Endothelial cell (in vitro differentiated cells): ENCODE data around the gene PANX1. TPM values are rescaled to one million over a fixed set of nuclear protein-coding genes. Genes with fewer than 3 reads are reported as not detected.

Experiments used
- DNase-seq: peaks from one replicate; pipeline ENCODE4 v3.0.0; 2021; ENCODE audit warnings: low spot score
- H3K27ac Mint-ChIP-seq: one replicate; pipeline ENCODE4 v1.8.0; 2021; ENCODE audit warnings: mixed read lengths, inconsistent platforms; ENCODE audit not compliant: unreplicated experiment
- H3K27me3 Mint-ChIP-seq: one replicate; pipeline ENCODE4 v1.8.0; 2021; ENCODE audit warnings: mild to moderate bottlenecking, moderate library complexity, mixed read lengths, inconsistent platforms; ENCODE audit not compliant: unreplicated experiment
- H3K36me3 Mint-ChIP-seq: one replicate; pipeline ENCODE4 v1.8.0; 2021; ENCODE audit warnings: mild to moderate bottlenecking, low read depth, mixed read lengths, inconsistent platforms; ENCODE audit not compliant: unreplicated experiment
- H3K4me1 Mint-ChIP-seq: one replicate; pipeline ENCODE4 v1.8.0; 2021; ENCODE audit warnings: mild to moderate bottlenecking, mixed read lengths, inconsistent platforms; ENCODE audit not compliant: unreplicated experiment
- H3K4me3 Mint-ChIP-seq: one replicate; pipeline ENCODE4 v1.8.0; 2021; ENCODE audit warnings: mild to moderate bottlenecking, mixed read lengths, inconsistent platforms; ENCODE audit not compliant: unreplicated experiment
- H3K9me3 Mint-ChIP-seq: one replicate; pipeline ENCODE4 v1.8.0; 2021; ENCODE audit warnings: mixed read lengths, inconsistent platforms; ENCODE audit not compliant: unreplicated experiment
- total RNA-seq: library from RNA; stranded (reverse); fragmentation: NEBNext Ultra II Directional; extraction: Animal tissue kit (Norgen Biotek cat#: 25700); gene quantifications from one replicate; pipeline ENCODE4 v1.2.1, GENCODE V29; 2021; ENCODE audit not compliant: unreplicated experiment
- TF ChIP-seq, protein P1 (sequence below): fragments of 200-600 bp; sonication (generic); IDR thresholded peaks from one replicate; pipeline ENCODE4 v1.5.0; 2021; ENCODE audit warnings: antibody characterized with exemption; ENCODE audit not compliant: unreplicated experiment

PANX1 gene
- total RNA-seq, 1 donor from 2014 or later = 9.9 TPM

DNA sequence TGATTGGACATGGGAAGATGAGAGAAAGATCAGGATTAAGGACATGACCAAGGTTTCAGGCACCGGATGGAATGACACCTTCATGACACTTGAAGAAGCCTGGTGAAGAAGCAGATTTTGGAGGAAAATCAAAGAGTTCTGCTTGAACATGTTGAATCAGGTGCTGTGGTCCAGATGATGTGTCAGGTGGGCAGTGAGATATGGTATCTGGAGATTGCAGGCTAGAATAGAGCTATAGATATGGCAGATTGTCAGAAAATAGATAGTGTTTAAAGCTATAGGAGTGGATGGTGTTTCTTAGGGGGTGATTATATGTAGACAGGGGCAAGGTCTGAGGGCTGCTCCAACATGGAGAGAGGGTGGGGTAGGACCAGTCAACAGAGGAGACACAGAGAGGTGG, 40.2 kb downstream of the PANX1 start:
- no peak overlapping the region for H3K27ac Mint-ChIP-seq
- no peak overlapping the region for H3K4me3 Mint-ChIP-seq
- no peaks in the 10 kb centered on the region for H3K4me1 Mint-ChIP-seq
- H3K9me3 Mint-ChIP-seq = no peaks in the 10 kb centered on the region
- peaks cover 1% of the 10 kb centered on the region for H3K27me3 Mint-ChIP-seq
- no peak for DNase-seq
- TF ChIP-seq, protein P1, sequence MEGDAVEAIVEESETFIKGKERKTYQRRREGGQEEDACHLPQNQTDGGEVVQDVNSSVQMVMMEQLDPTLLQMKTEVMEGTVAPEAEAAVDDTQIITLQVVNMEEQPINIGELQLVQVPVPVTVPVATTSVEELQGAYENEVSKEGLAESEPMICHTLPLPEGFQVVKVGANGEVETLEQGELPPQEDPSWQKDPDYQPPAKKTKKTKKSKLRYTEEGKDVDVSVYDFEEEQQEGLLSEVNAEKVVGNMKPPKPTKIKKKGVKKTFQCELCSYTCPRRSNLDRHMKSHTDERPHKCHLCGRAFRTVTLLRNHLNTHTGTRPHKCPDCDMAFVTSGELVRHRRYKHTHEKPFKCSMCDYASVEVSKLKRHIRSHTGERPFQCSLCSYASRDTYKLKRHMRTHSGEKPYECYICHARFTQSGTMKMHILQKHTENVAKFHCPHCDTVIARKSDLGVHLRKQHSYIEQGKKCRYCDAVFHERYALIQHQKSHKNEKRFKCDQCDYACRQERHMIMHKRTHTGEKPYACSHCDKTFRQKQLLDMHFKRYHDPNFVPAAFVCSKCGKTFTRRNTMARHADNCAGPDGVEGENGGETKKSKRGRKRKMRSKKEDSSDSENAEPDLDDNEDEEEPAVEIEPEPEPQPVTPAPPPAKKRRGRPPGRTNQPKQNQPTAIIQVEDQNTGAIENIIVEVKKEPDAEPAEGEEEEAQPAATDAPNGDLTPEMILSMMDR = no peak
- H3K36me3 Mint-ChIP-seq = no peaks in the 10 kb centered on the region

DNA sequence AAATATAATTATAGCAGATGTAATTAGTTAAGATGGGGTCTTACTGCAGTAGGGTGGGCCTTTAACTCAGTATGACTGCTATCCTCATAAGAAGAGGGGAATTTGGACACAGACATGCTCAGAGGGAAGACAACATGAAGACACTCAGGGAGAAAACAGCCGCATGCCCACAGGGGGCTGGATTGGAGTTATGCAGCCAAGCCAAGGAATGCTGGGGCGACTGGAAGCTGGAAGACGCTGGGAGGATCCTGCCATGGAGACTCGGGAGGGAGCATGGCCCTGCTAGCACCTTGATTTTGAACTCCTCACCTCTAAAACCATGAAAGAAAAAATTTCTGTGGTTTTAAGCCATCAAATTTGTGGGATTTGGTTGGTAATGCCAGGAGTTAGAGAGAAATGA, 40.9 kb downstream of the PANX1 start:
- H3K27ac Mint-ChIP-seq = no peak overlapping the region
- no peaks in the 10 kb centered on the region for H3K36me3 Mint-ChIP-seq
- no peaks in the 10 kb centered on the region for H3K4me1 Mint-ChIP-seq
- no peak for DNase-seq
- no peak overlapping the region for H3K4me3 Mint-ChIP-seq
- H3K9me3 Mint-ChIP-seq = no peaks in the 10 kb centered on the region
- TF ChIP-seq, protein P1 = no peak
- H3K27me3 Mint-ChIP-seq = peaks cover 1% of the 10 kb centered on the region

DNA sequence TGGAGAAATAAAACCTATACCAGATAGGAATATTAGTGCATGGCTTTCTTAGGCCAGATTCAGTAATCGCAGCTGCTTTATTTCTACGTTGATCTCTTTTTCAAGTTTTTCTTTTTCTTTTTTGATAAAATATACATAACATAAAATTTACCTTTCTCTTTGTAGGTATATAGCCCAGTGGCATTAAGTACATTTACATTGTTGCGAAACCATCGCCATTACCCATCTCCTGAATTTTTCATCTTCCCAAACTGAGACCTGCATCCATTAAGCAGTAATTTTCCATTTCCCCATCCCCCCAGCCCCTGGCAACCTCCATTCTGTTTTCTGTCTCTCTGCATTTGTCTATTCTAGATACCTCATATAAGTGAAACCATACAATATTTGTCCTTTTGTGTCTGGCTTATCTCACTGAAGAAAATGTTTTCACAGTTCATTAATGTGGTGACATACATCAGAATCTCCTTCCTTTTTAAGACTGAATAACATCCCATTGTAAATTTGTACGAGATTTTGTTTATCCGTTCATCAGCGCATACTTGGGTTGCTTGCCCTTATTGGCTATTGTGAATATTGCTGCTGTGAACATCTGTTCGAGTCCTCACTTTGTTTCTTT, 41.4 kb downstream of the PANX1 start:
- DNase-seq = no peak
- no peaks in the 10 kb centered on the region for H3K27me3 Mint-ChIP-seq
- H3K27ac Mint-ChIP-seq = no peak overlapping the region
- no peaks in the 10 kb centered on the region for H3K4me1 Mint-ChIP-seq
- no peak overlapping the region for H3K4me3 Mint-ChIP-seq
- TF ChIP-seq, protein P1 = no peak
- H3K9me3 Mint-ChIP-seq = no peaks in the 10 kb centered on the region
- H3K36me3 Mint-ChIP-seq = no peaks in the 10 kb centered on the region

DNA sequence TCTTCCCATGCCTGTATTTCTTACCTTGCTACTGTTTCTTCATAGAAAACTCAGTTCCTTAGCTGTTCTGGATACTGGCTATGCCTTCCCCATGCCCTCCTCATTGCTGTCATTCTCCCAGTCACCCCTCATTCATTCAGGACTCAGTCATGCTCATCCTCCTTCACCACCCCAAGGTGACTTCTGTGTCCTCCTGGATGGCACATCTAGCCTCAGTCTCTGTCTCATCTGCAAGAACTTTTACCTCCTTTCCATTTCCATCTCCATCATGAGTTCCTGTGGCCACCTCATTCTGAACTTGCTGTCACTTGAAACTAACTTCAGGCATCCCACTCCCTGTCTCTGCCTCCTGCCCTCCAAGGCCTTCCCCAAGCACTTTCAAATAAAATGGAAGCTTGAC, 42.3 kb downstream of the PANX1 start:
- DNase-seq = no peak
- H3K4me1 Mint-ChIP-seq = no peaks in the 10 kb centered on the region
- no peak overlapping the region for H3K27ac Mint-ChIP-seq
- no peak overlapping the region for H3K4me3 Mint-ChIP-seq
- no peaks in the 10 kb centered on the region for H3K36me3 Mint-ChIP-seq
- H3K27me3 Mint-ChIP-seq = no peaks in the 10 kb centered on the region
- H3K9me3 Mint-ChIP-seq = no peaks in the 10 kb centered on the region
- TF ChIP-seq, protein P1 = no peak

DNA sequence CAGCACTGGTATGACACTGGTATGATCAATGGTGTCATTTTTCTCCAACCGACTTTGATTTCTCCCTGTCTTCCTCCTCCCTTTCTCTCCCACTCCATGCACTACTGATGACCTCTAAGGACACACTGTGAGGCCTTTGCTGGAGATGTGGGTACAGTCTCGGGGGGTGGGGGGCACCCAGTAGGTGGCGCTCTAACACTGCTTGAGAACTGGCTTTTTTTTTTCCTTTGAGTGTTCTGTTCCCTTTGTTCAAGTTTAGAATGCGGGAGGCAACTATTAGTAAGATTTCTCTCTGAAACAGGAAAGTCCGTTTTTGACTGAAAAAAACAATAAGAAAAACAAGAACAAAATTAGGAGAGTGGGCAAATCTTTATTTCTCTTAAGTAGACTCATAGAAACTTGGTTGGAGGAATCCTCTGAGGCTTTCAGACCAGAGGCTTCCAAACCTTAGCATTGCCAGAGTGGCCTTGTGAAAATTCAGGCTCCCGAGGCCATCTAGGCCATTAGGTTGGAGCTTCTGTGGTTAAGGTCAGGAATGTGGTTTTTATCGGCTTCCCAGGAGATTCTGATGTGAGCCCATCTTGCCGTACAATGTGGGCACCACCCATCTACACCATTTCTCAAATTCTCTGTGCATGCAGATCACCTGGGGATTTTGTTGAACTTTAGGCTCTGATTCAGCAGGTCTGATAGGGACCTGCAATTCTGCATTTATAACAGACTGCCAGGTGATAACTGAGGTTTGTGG, 43.2 kb downstream of the PANX1 start:
- no peaks in the 10 kb centered on the region for H3K27me3 Mint-ChIP-seq
- peak; percentile 68 for DNase-seq
- no peaks in the 10 kb centered on the region for H3K4me1 Mint-ChIP-seq
- H3K9me3 Mint-ChIP-seq = no peaks in the 10 kb centered on the region
- H3K36me3 Mint-ChIP-seq = no peaks in the 10 kb centered on the region
- TF ChIP-seq, protein P1 = peak; percentile 82
- no peak overlapping the region for H3K27ac Mint-ChIP-seq
- H3K4me3 Mint-ChIP-seq = no peak overlapping the region
